ENCODE data around the gene DBNL. TPM values are rescaled to one million over a fixed set of nuclear protein-coding genes. Genes with fewer than 3 reads are reported as not detected.

The DBNL gene
- total RNA-seq, 2 donors from 2014 or later: 173 to 202 TPM

DNA sequence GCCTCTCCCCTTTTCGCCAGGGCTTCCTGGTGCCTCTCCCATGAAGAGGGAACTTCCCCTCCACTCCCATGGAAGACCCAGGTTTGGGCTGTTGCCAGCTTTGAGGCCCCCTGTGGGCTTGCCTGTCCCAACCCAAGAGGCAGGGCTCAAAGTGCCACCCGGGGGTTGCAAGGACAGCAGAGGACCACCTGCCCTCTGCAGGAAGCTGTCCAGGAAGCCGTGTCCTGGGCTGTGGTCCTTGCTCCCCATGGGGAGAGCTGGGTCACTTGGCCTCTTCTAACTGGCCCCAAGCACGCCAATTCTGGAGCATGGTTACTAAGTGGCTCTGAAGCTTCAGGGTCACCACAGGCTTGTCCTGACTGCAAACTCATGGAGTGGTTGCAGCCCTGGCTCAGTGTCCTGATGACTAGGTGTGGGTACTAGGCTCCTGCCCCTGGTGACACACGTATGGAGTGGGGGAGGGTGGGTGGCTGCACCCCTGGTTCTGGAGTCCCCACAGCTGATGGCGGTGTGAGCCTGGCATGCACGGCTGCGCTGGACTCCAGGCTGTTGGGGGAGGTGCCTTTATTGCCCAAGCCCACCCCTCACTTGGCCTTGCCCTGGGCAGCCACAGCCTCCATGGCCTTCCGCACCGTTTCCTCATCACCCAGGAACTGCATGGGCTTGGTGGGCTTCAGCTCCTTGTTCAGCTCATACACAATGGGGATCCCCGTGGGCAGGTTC is 17.8 kb downstream of the DBNL start:
- Mint-ChIP-seq H3K27me3 (no peaks in the 10 kb centered on the region), H3K4me1 (ENCODE audit: low read depth in 2 of 2) (peaks cover 6 to 14% of the 10 kb centered on the region in 2 donors), H3K9me3 (no peaks in the 10 kb centered on the region), H3K36me3 (no peaks in the 10 kb centered on the region), H3K4me3 (no peak overlapping the region), H3K27ac (no peak overlapping the region)
- no peak for ATAC-seq
- DNase-seq (ENCODE audit: low spot score): peak; percentile 58

DNA sequence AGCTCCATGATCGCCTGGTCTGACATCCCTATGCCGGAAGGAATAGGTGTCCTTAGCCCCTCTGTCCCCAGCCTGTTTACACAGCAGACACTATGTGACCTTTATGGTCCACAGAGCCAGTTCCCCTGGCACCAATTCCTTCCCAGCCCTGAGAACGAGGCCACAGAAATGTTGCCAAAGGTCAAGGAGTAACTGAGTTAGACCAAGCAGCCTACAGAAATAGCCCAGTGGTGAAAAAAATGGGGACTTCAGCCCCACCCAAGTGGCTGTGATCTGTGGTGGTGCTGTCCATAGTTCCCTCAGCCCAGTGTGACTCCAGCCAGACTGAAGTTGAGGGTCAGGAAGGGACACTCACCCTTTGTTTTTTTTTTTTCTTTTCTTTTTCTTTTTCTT is 18.4 kb downstream of the DBNL start:
- H3K36me3 Mint-ChIP-seq: no peaks in the 10 kb centered on the region
- H3K4me3 Mint-ChIP-seq: no peak overlapping the region
- ATAC-seq (no peak), DNase-seq (ENCODE audit: low spot score) (peak; percentile 44)
- peaks cover 6 to 12% of the 10 kb centered on the region in 2 donors for H3K4me1 Mint-ChIP-seq (ENCODE audit: low read depth in 2 of 2)
- H3K27me3 Mint-ChIP-seq: no peaks in the 10 kb centered on the region
- no peaks in the 10 kb centered on the region for H3K9me3 Mint-ChIP-seq
- H3K27ac Mint-ChIP-seq: no peak overlapping the region

DNA sequence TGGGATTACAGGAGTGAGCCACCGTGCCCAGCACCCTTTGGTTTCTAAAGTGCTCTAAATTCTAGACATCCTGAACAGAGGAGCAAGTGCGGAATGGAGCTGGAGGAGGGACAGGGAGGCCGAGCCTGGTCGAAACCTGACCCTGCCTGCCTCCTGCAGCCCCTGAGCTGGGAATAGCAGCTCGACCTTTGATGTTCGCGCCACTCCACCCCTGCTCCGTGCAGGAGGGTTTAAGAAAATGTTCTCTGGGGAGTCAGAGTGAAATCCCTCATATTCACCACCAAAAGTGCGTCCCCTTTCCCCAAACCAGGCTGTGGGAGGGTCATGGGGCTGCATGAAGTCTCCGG is 19.0 kb downstream of the DBNL start:
- no peaks in the 10 kb centered on the region for H3K27me3 Mint-ChIP-seq

DNA sequence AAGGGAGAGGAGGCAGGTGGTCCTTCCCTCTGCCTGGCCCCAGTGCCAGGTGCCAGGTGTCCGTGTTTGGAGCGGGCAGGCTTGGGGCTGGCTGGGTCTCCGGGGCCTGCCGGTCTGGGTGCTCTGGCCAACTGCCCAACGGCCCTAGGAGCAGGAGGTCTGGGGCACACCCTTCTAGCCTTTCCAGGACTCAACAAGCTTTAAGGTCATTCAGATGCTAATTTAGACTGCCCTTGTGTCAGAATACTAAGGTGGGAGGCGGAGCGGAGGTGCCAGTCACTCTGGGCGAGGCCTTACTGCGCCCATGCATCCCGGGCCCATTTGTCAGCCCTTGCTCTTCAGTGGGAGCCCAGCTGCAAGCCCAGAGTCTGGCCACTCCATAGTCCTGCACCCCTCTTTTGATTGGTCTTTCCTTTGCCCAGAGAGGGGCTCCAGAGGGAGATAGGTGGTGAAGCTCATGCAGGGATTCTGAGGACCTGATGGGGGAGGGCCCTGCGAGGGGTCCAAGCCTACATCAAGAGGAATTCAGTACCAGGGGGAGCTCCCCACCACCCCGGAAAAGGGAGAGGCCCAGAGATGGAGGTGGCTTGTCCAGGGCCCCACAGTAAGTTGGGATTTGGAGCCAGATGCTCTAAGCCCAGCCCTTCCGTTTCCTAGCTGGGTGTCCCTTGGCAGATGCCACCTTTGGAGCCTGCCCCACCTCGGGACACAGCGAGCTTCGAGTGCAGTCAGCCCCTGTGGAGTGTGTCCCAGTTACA is 19.6 kb downstream of the DBNL start:
- no peak overlapping the region for H3K27ac Mint-ChIP-seq
- no peak for ATAC-seq

More for the DNA sequence above, 19.0 kb downstream of the DBNL start:
- H3K36me3 Mint-ChIP-seq: no peaks in the 10 kb centered on the region
- no peaks in the 10 kb centered on the region for H3K9me3 Mint-ChIP-seq
- H3K4me1 Mint-ChIP-seq (ENCODE audit: low read depth in 2 of 2): peaks cover 11 to 15% of the 10 kb centered on the region in 2 donors
- H3K27ac Mint-ChIP-seq: no peak overlapping the region
- H3K4me3 Mint-ChIP-seq: no peak overlapping the region
- DNase-seq (ENCODE audit: low spot score) (peak; percentile 53), ATAC-seq (no peak)

DNA sequence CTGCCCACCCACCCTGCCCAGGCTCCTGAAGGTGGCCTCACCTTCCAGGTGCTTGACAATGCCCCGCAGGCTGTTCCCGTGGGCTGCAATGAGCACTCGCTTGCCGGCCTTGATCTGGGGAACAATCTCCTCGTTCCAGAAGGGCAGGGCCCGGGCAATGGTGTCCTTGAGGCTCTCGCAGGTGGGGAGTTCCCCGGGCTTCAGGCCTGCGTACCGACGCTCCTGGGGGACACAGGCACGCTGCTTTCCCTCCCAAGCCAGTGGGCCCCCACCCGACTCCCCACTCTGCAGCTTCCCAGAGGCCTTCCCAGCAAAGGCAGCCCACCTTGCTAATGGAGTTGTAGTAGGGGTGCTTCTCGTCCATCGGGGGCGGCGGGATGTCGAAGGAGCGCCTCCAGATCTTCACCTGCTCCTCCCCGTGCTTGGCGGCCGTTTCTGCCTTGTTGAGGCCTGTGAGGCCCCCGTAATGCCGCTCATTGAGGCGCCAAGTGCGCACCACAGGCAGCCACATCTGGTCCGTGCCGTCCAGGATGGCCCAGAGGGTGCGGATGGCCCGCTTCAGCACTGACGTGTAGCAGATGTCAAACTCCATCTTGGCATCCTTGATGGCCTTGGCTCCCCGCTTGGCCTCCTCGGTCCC is 20.4 kb downstream of the DBNL start:
- Mint-ChIP-seq H3K36me3 (no peaks in the 10 kb centered on the region), H3K27me3 (no peaks in the 10 kb centered on the region), H3K27ac (no peak overlapping the region), H3K4me3 (no peak overlapping the region), H3K4me1 (ENCODE audit: low read depth in 2 of 2) (peaks cover 12 to 13% of the 10 kb centered on the region in 2 donors), H3K9me3 (no peaks in the 10 kb centered on the region)
- DNase-seq (ENCODE audit: low spot score) (peak; percentile 58), ATAC-seq (no peak)

More for the DNA sequence above, 19.6 kb downstream of the DBNL start:
- Mint-ChIP-seq H3K4me1 (ENCODE audit: low read depth in 2 of 2) (peaks cover 12 to 13% of the 10 kb centered on the region in 2 donors), H3K27me3 (no peaks in the 10 kb centered on the region), H3K36me3 (no peaks in the 10 kb centered on the region), H3K4me3 (no peak overlapping the region), H3K9me3 (no peaks in the 10 kb centered on the region)
- DNase-seq (ENCODE audit: low spot score): peak; percentile 34

DNA sequence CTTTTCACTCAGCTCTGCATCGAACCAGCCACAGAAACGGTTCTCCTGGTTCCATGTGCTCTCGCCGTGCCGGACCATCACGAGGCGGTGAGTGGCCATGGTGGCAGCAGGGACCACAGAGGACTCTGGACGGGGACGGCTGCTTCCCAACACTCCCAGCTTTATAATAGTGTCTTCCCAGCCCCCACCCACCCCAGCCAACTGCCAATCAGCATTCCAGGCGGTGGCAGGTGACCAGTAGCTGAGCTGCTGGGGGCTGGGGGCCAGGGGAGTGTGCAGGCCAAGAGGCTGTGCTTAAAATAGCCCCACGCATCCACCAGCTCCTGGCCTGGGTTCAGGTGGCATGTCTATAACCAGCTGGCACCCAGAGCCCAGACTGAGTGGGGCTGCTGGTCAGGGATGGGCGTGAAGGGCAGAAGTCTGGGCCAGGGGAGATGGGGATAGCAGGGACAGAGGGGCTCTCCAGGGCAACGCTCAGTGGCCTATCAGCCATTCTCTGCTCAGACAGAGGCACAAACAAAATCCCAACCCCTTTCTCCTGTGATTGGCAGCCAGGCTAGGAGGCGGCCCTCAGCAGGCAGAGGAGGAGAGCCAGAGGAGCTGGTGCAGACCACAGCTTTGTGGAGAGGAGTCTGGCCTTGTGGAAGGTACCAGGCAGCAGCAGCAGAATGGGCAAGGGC is 21.1 kb downstream of the DBNL start, which contains the start of gene PGAM2:
Gene PGAM2 (minus strand): TSS at position 137 of the 680 bp plus-strand sequence. CDS start 38 bp downstream, at position 99.
- peaks cover 12 to 13% of the 10 kb centered on the region in 2 donors for H3K4me1 Mint-ChIP-seq (ENCODE audit: low read depth in 2 of 2)
- ATAC-seq (peak in 1 of 2 donors; percentile 45), DNase-seq (ENCODE audit: low spot score) (peak; percentile 57)
- H3K36me3 Mint-ChIP-seq: no peaks in the 10 kb centered on the region
- H3K27me3 Mint-ChIP-seq: no peaks in the 10 kb centered on the region
- no peaks in the 10 kb centered on the region for H3K9me3 Mint-ChIP-seq
- H3K4me3 Mint-ChIP-seq: no peak within 1 kb of the TSS
- peak within 1 kb of the TSS in 1 of 2 donors; percentile 31 for H3K27ac Mint-ChIP-seq

DNA sequence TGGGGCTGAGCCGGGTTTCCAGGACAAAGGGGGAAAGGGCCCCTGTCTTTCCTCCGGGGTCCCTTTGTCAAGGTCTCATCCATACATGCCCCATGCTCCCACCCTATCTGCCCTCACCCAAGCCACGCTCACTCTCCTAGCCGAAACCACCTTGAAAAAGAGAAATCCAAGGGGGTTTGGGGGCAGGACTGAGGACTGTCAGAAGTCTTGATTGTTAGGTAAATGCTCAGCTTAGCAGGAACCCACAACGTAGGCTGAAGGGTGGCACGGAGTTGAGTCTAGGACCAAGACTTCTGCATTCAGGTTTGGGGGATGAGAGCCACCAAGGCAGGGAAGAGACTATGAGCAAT is 21.6 kb downstream of the DBNL start:
- Mint-ChIP-seq H3K9me3 (no peaks in the 10 kb centered on the region), H3K4me1 (ENCODE audit: low read depth in 2 of 2) (peaks cover 12 to 13% of the 10 kb centered on the region in 2 donors), H3K27ac (peak overlapping the region in 1 of 2 donors; percentile 31), H3K27me3 (no peaks in the 10 kb centered on the region), H3K36me3 (no peaks in the 10 kb centered on the region), H3K4me3 (no peak overlapping the region)
- no peak for DNase-seq (ENCODE audit: low spot score)
- peak in 1 of 2 donors; percentile 15 for ATAC-seq

DNA sequence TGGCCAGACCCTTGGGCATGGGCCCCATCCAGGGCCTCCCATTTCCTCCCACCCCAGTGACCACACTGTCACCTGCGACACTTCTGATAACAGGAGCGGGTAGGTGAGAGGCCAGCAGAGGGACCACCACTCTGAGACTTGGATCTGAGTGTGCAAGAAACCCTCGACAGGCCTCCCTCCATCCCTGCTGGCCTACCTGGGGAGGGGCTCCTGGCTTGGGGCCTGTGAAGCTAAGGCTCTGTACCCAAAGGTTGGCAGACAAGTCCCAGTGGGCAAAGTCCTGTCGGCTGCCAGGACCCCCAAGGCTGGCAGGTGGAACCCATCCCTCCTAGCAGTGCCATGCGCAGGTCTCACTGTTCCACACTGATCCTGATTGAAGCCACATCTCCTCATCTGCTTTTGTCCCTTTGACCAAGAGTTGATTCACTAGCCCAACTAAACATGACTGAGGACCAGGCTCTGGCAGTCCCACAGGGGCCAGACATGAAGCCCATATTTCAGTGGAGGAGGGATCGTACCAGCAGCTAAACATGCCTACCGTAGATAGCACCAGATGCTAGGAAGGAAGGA is 22.1 kb downstream of the DBNL start:
- ATAC-seq: peak in 1 of 2 donors; percentile 15
- no peaks in the 10 kb centered on the region for H3K27me3 Mint-ChIP-seq
- H3K9me3 Mint-ChIP-seq: no peaks in the 10 kb centered on the region
- peaks cover 12 to 13% of the 10 kb centered on the region in 2 donors for H3K4me1 Mint-ChIP-seq (ENCODE audit: low read depth in 2 of 2)
- no peak overlapping the region for H3K4me3 Mint-ChIP-seq
- DNase-seq (ENCODE audit: low spot score): peak; percentile 46
- H3K27ac Mint-ChIP-seq: peak overlapping the region in 1 of 2 donors; percentile 27
- H3K36me3 Mint-ChIP-seq: no peaks in the 10 kb centered on the region

DNA sequence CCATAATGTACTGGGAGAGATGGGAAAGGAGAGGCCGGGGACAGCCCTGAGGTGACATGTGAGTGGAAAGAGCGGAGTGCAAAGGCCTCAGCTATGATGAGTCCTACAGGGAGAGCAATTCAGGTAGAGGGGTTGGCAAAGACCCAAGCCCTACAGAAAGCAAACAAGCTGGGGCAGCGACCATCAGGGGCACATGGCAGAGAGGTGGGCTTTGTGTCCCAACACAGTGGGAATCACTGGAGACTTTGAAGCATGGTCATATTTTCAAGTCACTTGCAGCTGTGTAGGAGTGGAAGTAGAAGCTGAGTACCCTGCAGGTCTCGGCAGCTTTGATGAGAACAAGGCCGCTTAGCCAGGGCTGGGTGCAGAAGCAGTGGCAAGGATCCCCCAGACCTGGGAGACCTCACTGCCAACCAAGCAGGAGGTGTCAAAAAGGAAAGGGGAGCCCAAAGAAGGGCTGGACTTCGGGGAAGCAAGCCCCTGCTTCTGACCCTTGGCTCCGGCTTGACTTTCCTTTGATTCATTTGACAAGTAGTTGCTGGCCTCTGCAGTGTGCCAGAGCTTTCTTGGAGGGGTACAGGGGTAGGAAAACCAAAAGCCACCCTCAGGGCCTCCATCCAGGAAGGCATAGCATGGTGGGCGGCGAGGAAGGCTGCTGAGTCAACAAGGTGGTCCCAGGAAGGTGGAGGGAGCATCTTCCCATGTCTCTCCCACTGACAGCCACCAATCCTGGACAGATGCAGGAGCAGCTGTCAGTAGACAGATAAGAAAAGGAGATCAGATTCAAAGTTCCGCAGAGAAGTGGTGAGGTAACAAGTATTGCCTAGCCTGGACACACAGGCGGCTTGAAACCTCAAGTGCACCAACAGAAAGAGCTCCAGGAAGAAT is 22.8 kb downstream of the DBNL start:
- ATAC-seq: no peak
- Mint-ChIP-seq H3K27me3 (no peaks in the 10 kb centered on the region), H3K4me3 (no peak overlapping the region), H3K4me1 (ENCODE audit: low read depth in 2 of 2) (peaks cover 12 to 16% of the 10 kb centered on the region in 2 donors), H3K36me3 (no peaks in the 10 kb centered on the region), H3K27ac (peak overlapping the region in 1 of 2 donors; percentile 27), H3K9me3 (no peaks in the 10 kb centered on the region)
- peak; percentile 51 for DNase-seq (ENCODE audit: low spot score)

DNA sequence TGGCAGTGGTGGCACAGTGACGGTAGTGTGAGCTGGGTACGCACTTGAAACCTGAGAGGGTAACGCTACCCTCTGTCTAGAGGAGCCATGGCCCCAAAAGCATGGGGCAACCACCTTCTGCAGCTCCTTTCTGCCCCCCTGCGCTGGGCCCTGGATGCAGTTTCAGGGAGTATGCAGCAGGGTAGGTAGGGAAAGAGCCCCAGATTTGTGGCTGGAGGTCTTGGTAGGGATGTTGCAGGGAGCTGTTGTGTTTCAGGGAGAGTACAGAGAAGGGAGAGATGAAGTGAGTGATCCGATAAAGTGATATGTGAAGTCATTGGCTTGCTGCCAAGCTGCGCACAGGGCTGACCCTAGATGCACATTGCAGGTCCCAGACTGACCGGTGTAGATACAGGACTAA is 23.6 kb downstream of the DBNL start:
- H3K9me3 Mint-ChIP-seq: no peaks in the 10 kb centered on the region
- peak overlapping the region; percentile 27 to 73 for H3K27ac Mint-ChIP-seq
- H3K36me3 Mint-ChIP-seq: no peaks in the 10 kb centered on the region
- peaks cover 12 to 16% of the 10 kb centered on the region in 2 donors for H3K4me1 Mint-ChIP-seq (ENCODE audit: low read depth in 2 of 2)
- H3K27me3 Mint-ChIP-seq: no peaks in the 10 kb centered on the region
- no peak for DNase-seq (ENCODE audit: low spot score)
- H3K4me3 Mint-ChIP-seq: no peak overlapping the region
- ATAC-seq: no peak

DNA sequence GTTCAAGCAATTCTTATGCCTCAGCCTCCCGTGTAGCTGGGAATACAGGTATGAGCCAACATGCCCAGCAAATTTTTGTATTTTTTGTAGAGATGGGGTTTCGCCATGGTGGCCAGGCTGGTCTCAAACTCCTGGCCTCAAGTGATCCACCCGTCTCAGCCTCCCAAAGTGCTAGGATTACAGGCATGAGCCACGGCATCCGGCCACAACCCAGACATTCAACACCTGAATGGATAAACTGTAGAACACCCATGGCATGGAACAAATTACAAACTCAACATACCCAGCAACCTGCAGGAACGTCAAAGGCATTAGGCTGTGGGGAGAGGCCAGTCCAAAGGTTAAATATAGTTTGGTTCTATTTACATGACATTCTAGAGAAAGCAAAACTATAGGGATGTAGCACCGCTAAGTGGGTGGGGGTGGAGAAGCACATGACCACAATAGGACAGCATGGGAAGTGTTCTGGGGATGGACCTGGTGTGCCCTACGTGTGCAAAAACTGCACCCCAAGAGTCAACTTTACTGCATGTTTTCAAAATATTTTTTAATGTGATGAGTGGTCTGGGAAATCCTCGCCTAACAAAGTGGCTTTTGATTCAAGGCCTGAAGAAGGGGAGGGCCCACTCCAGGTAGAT is 27.3 kb downstream of the DBNL start:
- Mint-ChIP-seq H3K4me3 (no peak overlapping the region), H3K27ac (peak overlapping the region; percentile 37 to 86), H3K9me3 (no peaks in the 10 kb centered on the region), H3K4me1 (ENCODE audit: low read depth in 2 of 2) (peaks cover 14 to 18% of the 10 kb centered on the region in 2 donors), H3K27me3 (no peaks in the 10 kb centered on the region), H3K36me3 (no peaks in the 10 kb centered on the region)
- no peak for DNase-seq (ENCODE audit: low spot score)
- ATAC-seq: no peak

All from natural killer cell treated with Interleukin-12 subunit alpha and Interleukin-12 subunit beta and Interleukin-15 and Interleukin-18, amount 100 ng/mL, for 72 hours (primary cell).